ENCODE results near the gene TAF8.

Gene TAF8

DNA sequence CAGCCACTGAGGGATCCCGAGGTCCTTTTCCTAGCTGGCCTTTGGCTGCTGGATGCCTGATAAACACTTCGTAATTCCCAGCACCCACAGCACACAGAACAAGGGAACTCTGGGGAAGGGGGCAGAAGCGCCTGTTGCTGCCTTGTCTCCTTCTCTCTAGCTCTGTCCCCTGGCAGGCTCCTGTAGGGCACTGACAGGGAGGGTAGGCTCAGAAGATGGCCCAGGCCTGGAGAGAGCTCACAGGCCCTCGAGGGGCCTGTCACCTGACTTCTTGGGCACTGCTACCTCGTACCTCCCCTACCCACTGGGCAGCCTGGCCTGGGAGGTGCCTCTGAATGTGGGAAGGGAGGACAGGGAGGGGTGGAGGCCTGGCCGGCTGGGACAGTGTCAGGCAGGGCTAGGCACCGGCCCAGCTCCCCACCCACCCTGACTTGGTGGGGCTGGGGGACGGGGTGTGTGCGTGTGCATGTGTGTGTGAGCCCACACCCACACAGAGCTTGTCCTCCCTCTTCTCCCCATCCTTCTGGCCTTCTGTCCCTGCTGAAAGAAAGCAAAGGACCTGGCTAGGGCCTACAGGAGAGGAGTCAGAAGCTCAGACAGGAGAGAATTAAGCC, 74.0 kb downstream of the TAF8 start:
- Histone ChIP-seq H3K9ac (ENCODE audit: low read length) (no peak overlapping the region), H4K20me1 (ENCODE audit: insufficient read depth, low read length) (no peaks in the 10 kb centered on the region), H3K4me2 (ENCODE audit: low read length) (no peak overlapping the region), H3F3A (ENCODE audit: insufficient read depth, low read length) (no peaks in the 10 kb centered on the region), H3K9me2 (ENCODE audit: low read depth, low read length) (no peaks in the 10 kb centered on the region), H2AFZ (ENCODE audit: low read length) (no peak overlapping the region), H3K4me1 (ENCODE audit: insufficient read depth, low read length, severe bottlenecking) (no peaks in the 10 kb centered on the region), H3K27ac (ENCODE audit: low read depth, low read length, poor library complexity, severe bottlenecking) (no peak overlapping the region), H3K4me3 (ENCODE audit: low read depth, low read length, poor library complexity, severe bottlenecking) (no peak overlapping the region), H3K9me3 (ENCODE audit: low read length) (no peaks in the 10 kb centered on the region), H3K27me3 (ENCODE audit: insufficient read depth, low read length) (no peaks in the 10 kb centered on the region), H3K36me3 (ENCODE audit: insufficient read depth, low read length) (no peaks in the 10 kb centered on the region), H3K79me2 (ENCODE audit: insufficient read depth, low read length) (no peaks in the 10 kb centered on the region)
- TF ChIP-seq CTCF (IDR thresholded peaks at IDR 0.05; ENCODE audit: low read length), result no peak
- TF ChIP-seq EZH2 (IDR thresholded peaks at IDR 0.05; ENCODE audit: borderline replicate concordance, low read length), result no peak

DNA sequence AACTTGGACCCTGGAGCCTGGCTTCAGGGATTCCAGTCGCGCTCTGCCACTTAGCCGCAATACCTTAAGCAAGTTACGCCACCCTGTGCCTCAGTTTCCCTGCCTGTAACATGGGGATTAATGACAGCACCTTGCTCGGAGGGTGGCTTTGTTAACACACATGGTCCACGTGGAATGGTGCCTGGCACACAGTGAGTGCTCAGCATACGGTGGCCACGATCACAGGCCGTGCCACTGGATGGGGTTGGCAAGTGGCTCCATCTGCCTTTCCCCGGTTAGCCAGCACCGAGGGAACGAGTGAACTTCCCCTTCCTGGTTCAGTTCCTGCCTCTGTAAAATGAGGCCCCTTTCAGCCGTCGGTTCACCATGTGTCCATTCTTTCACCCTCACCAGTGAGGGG, 74.9 kb downstream of the TAF8 start:
- H3K9ac ChIP-seq (ENCODE audit: low read length), result no peak overlapping the region
- H4K20me1 ChIP-seq (ENCODE audit: insufficient read depth, low read length), result no peaks in the 10 kb centered on the region
- no peaks in the 10 kb centered on the region for H3F3A ChIP-seq (ENCODE audit: insufficient read depth, low read length)
- H3K9me3 ChIP-seq (ENCODE audit: low read length), result no peaks in the 10 kb centered on the region
- no peak overlapping the region for H2AFZ ChIP-seq (ENCODE audit: low read length)
- H3K36me3 ChIP-seq (ENCODE audit: insufficient read depth, low read length), result no peaks in the 10 kb centered on the region
- no peak overlapping the region for H3K4me3 ChIP-seq (ENCODE audit: low read depth, low read length, poor library complexity, severe bottlenecking)
- TF ChIP-seq EZH2 (IDR thresholded peaks at IDR 0.05; ENCODE audit: borderline replicate concordance, low read length), result no peak
- TF ChIP-seq CTCF (IDR thresholded peaks at IDR 0.05; ENCODE audit: low read length), result no peak
- H3K9me2 ChIP-seq (ENCODE audit: low read depth, low read length), result no peaks in the 10 kb centered on the region
- no peaks in the 10 kb centered on the region for H3K4me1 ChIP-seq (ENCODE audit: insufficient read depth, low read length, severe bottlenecking)
- no peak overlapping the region for H3K27ac ChIP-seq (ENCODE audit: low read depth, low read length, poor library complexity, severe bottlenecking)
- H3K4me2 ChIP-seq (ENCODE audit: low read length), result no peak overlapping the region
- H3K79me2 ChIP-seq (ENCODE audit: insufficient read depth, low read length), result no peaks in the 10 kb centered on the region
- H3K27me3 ChIP-seq (ENCODE audit: insufficient read depth, low read length), result no peaks in the 10 kb centered on the region

DNA sequence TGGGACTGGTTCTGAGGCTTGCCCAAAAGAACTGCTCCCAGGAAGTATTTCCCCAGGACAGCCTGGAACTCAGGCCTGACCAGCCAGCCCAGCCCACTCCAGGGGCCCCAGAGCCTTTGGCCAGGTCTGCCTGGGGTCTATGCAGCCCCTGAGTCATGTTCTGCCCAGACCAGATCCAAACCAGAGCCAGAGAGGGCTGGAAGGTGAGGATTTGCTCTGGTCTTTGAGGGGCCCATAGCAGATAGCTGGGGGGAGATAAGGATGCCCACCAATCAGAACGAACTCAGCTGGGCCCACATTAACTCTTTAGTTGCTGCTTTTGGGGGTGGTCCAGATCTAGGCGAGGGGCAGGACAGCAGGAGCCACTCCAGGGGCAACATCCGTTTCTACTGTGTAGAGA, 75.3 kb downstream of the TAF8 start:
- TF ChIP-seq CTCF (IDR thresholded peaks at IDR 0.05; ENCODE audit: low read length) (no peak), EZH2 (IDR thresholded peaks at IDR 0.05; ENCODE audit: borderline replicate concordance, low read length) (no peak)
- Histone ChIP-seq H3K27ac (ENCODE audit: low read depth, low read length, poor library complexity, severe bottlenecking) (no peak overlapping the region), H4K20me1 (ENCODE audit: insufficient read depth, low read length) (no peaks in the 10 kb centered on the region), H3K27me3 (ENCODE audit: insufficient read depth, low read length) (no peaks in the 10 kb centered on the region), H3K79me2 (ENCODE audit: insufficient read depth, low read length) (no peaks in the 10 kb centered on the region), H3K36me3 (ENCODE audit: insufficient read depth, low read length) (no peaks in the 10 kb centered on the region), H3F3A (ENCODE audit: insufficient read depth, low read length) (no peaks in the 10 kb centered on the region), H3K9me3 (ENCODE audit: low read length) (no peaks in the 10 kb centered on the region), H3K9me2 (ENCODE audit: low read depth, low read length) (no peaks in the 10 kb centered on the region), H3K4me3 (ENCODE audit: low read depth, low read length, poor library complexity, severe bottlenecking) (no peak overlapping the region), H3K4me2 (ENCODE audit: low read length) (no peak overlapping the region), H3K4me1 (ENCODE audit: insufficient read depth, low read length, severe bottlenecking) (no peaks in the 10 kb centered on the region), H2AFZ (ENCODE audit: low read length) (no peak overlapping the region), H3K9ac (ENCODE audit: low read length) (no peak overlapping the region)

All from OCI-LY1 (cell line).